ENCODE data around the gene NUMB.

NUMB gene

GRCh38 chr14:73383356-73383755 is 75.0 kb downstream of the NUMB start:
- no peak for TF ChIP-seq CTCF (IDR thresholded peaks at IDR 0.05; ENCODE audit: unreplicated experiment in 3 of 3)
- Mint-ChIP-seq H3K27me3 (ENCODE audit: low read depth) (no peaks in the 10 kb centered on the region), H3K4me1 (no peaks in the 10 kb centered on the region)

GRCh38 chr14:73381380-73382013 is 76.8 kb downstream of the NUMB start:
- no peak for TF ChIP-seq CTCF (IDR thresholded peaks at IDR 0.05; ENCODE audit: unreplicated experiment in 3 of 3)
- Mint-ChIP-seq H3K4me1 (no peaks in the 10 kb centered on the region), H3K27me3 (ENCODE audit: low read depth) (no peaks in the 10 kb centered on the region), H3K9me3 (peaks cover 19% of the 10 kb centered on the region), H3K4me3 (no peak overlapping the region), H3K27ac (no peak overlapping the region), H3K36me3 (ENCODE audit: low read depth) (peaks cover 35% of the 10 kb centered on the region)

More at GRCh38 chr14:73383356-73383755, 75.0 kb downstream of the NUMB start:
- H3K27ac Mint-ChIP-seq: no peak overlapping the region
- H3K36me3 Mint-ChIP-seq (ENCODE audit: low read depth): peaks cover 43% of the 10 kb centered on the region
- no peak overlapping the region for H3K4me3 Mint-ChIP-seq
- H3K9me3 Mint-ChIP-seq: peaks cover 19% of the 10 kb centered on the region

GRCh38 chr14:73376585-73376984 is 81.8 kb downstream of the NUMB start:
- Mint-ChIP-seq H3K4me3 (no peak overlapping the region), H3K36me3 (ENCODE audit: low read depth) (peaks cover 5% of the 10 kb centered on the region), H3K27ac (no peak overlapping the region), H3K27me3 (ENCODE audit: low read depth) (no peaks in the 10 kb centered on the region), H3K4me1 (no peaks in the 10 kb centered on the region), H3K9me3 (no peaks in the 10 kb centered on the region)
- no peak for TF ChIP-seq CTCF (IDR thresholded peaks at IDR 0.05; ENCODE audit: unreplicated experiment in 3 of 3)

GRCh38 chr14:73375861-73376260 is 82.5 kb downstream of the NUMB start:
- Mint-ChIP-seq H3K4me3 (no peak overlapping the region), H3K9me3 (no peaks in the 10 kb centered on the region), H3K4me1 (no peaks in the 10 kb centered on the region), H3K27me3 (ENCODE audit: low read depth) (no peaks in the 10 kb centered on the region), H3K27ac (no peak overlapping the region), H3K36me3 (ENCODE audit: low read depth) (peaks cover 5% of the 10 kb centered on the region)
- no peak for TF ChIP-seq CTCF (IDR thresholded peaks at IDR 0.05; ENCODE audit: unreplicated experiment in 3 of 3)

- Mint-ChIP-seq H3K27ac (no peak overlapping the region), H3K4me1 (no peaks in the 10 kb centered on the region), H3K4me3 (no peak overlapping the region), H3K36me3 (ENCODE audit: low read depth) (peaks cover under 1% of the 10 kb centered on the region), H3K27me3 (ENCODE audit: low read depth) (no peaks in the 10 kb centered on the region), H3K9me3 (no peaks in the 10 kb centered on the region)
- TF ChIP-seq CTCF (IDR thresholded peaks at IDR 0.05; ENCODE audit: unreplicated experiment in 3 of 3): no peak
Measured at GRCh38 chr14:73374218-73374617, 84.1 kb downstream of the NUMB start.

- H3K4me1 Mint-ChIP-seq: no peaks in the 10 kb centered on the region
- no peaks in the 10 kb centered on the region for H3K36me3 Mint-ChIP-seq (ENCODE audit: low read depth)
Measured at GRCh38 chr14:73372529-73372928, 85.8 kb downstream of the NUMB start.

More at GRCh38 chr14:73372529-73372928, 85.8 kb downstream of the NUMB start:
- no peak for TF ChIP-seq CTCF (IDR thresholded peaks at IDR 0.05; ENCODE audit: unreplicated experiment in 3 of 3)
- Mint-ChIP-seq H3K4me3 (no peak overlapping the region), H3K27me3 (ENCODE audit: low read depth) (no peaks in the 10 kb centered on the region), H3K27ac (no peak overlapping the region), H3K9me3 (no peaks in the 10 kb centered on the region)

All from nephron (organoid).